K562 (cell line): ENCODE data around the gene LTB4R2. TPM values are rescaled to one million over a fixed set of nuclear protein-coding genes. Genes with fewer than 3 reads are reported as not detected.

Source experiments
- CHD1 ChIP-seq: fragments of 200-600 bp; sonication (generic); IDR thresholded peaks from one replicate; pipeline ENCODE4 v1.6.1; 2012; ENCODE audit warnings: mild to moderate bottlenecking, moderate library complexity, low read length, inconsistent platforms
- CHD2 ChIP-seq: IDR thresholded peaks from 2 replicates; pipeline ENCODE4 v1.6.1; 2011; ENCODE audit warnings: low read depth, low read length
- EHMT2 ChIP-seq: fragments of 450-650 bp; IDR thresholded peaks from 2 replicates; pipeline ENCODE4 v1.6.1; 2018; ENCODE audit warnings: antibody characterized with exemption
- HNRNPH1 ChIP-seq: fragments of 200-400 bp; formaldehyde crosslinking; optimal IDR thresholded peaks from 2 replicates; pipeline ENCODE3; 2017; ENCODE audit warnings: low read depth, mild to moderate bottlenecking, low read length, moderate library complexity
- MEF2A ChIP-seq: IDR thresholded peaks from 2 replicates; pipeline ENCODE4 v1.6.1; 2011; ENCODE audit warnings: low read depth, mild to moderate bottlenecking, low read length, moderate library complexity; ENCODE audit not compliant: control insufficient read depth
- MTA2 ChIP-seq: fragments of 450-650 bp; IDR thresholded peaks from 2 replicates; pipeline ENCODE4 v1.6.1; 2016; ENCODE audit warnings: low read depth
- MTA3 ChIP-seq: fragments of 450-650 bp; formaldehyde crosslinking; IDR thresholded peaks from 2 replicates; pipeline ENCODE4 v1.6.1; 2017; ENCODE audit warnings: mild to moderate bottlenecking, borderline replicate concordance
- NFIC ChIP-seq: fragments of 450-650 bp; IDR thresholded peaks from 2 replicates; pipeline ENCODE4 v1.6.1; 2017; ENCODE audit warnings: mild to moderate bottlenecking, inconsistent platforms
- PTTG1 ChIP-seq: fragments of 450-650 bp; IDR thresholded peaks from 2 replicates; pipeline ENCODE4 v1.6.1; 2016; ENCODE audit warnings: low read depth, mild to moderate bottlenecking, missing genetic modification characterization, missing compliant biosample characterization
- SMAD4 ChIP-seq: fragments of 250-450 bp; sonication (Bioruptor Pico); conservative IDR thresholded peaks from 2 replicates; pipeline ENCODE4 v1.8.0; 2021; ENCODE audit warnings: inconsistent platforms, mild to moderate bottlenecking, moderate library complexity
- SMARCE1 ChIP-seq: fragments of 450-650 bp; IDR thresholded peaks from 2 replicates; pipeline ENCODE4 v1.7.1; 2016; ENCODE audit warnings: mild to moderate bottlenecking
- STAT5B ChIP-seq: fragments of 250-450 bp; sonication (Bioruptor Pico); IDR thresholded peaks from 2 replicates; pipeline ENCODE4 v1.8.0; 2021; ENCODE audit warnings: mild to moderate bottlenecking, inconsistent platforms
- THRAP3 ChIP-seq: fragments of 450-650 bp; IDR thresholded peaks from 2 replicates; pipeline ENCODE4 v1.6.1; 2016; ENCODE audit warnings: mild to moderate bottlenecking, inconsistent platforms, borderline replicate concordance
- ZEB2 ChIP-seq: fragments of 450-650 bp; IDR thresholded peaks from 2 replicates; pipeline ENCODE4 v1.6.1; 2016
- ZNF23 ChIP-seq: fragments of 250-450 bp; sonication (Bioruptor Pico); IDR thresholded peaks from 2 replicates; pipeline ENCODE4 v1.4.0; 2020; ENCODE audit warnings: mild to moderate bottlenecking
- ZNF311 ChIP-seq: fragments of 250-450 bp; sonication (Bioruptor Pico); IDR thresholded peaks from 2 replicates; pipeline ENCODE4 v1.4.0; 2020; ENCODE audit warnings: mild to moderate bottlenecking, moderate library complexity
- ZZZ3 ChIP-seq: fragments of 450-650 bp; IDR thresholded peaks from 2 replicates; pipeline ENCODE4 v1.6.1; 2016; ENCODE audit warnings: antibody characterized with exemption, mild to moderate bottlenecking, moderate library complexity
- polyA plus RNA-seq, 8 experiments: library from polyadenylated mRNA; depleted of rRNA in 4 of 8; stranded (reverse) in 5 of 8; unstranded in 3 of 8; fragments of >200 nt; fragmentation: Nextera tagmentation in 2 of 8; fragmentation: Illumina TruSeq in 1 of 8; extraction: Ambion mirVana in 2 of 8; extraction: Trizol in 1 of 8; gene quantifications; 2 replicates each; pipeline versions ENCODE4 v1.2.1 to v1.2.3, GENCODE V29; 2011 to 2014; ENCODE audit warnings: inconsistent platforms in 1 of 8, missing spikeins in 1 of 8
- total RNA-seq, 7 experiments: library from RNA; depleted of rRNA in 6 of 7; stranded (reverse); fragments of >200 nt in 6 of 7; fragmentation: Illumina TruSeq in 2 of 7; extraction: Trizol in 2 of 7; gene quantifications; 2 replicates each; pipeline versions ENCODE4 v1.2.1 to v1.2.3, GENCODE V29; 2011 to 2021; ENCODE audit warnings: low replicate concordance in 1 of 7
- TF ChIP-seq, protein P1 (sequence below): fragments of 450-650 bp; IDR thresholded peaks from 2 replicates; pipeline ENCODE4 v1.6.1; 2016; ENCODE audit warnings: mild to moderate bottlenecking
- TF ChIP-seq, protein P2 (sequence below): sonication (generic); formaldehyde crosslinking; IDR thresholded peaks from 2 replicates; pipeline ENCODE4 v1.8.0; 2022; ENCODE audit warnings: mild to moderate bottlenecking, missing genetic modification reagents
- TF ChIP-seq, protein P3 (sequence below): fragments of 450-650 bp; formaldehyde crosslinking; conservative IDR thresholded peaks from 2 replicates; pipeline ENCODE4 v1.4.0; 2022; ENCODE audit warnings: mild to moderate bottlenecking, missing genetic modification characterization
- TF ChIP-seq, protein P4 (sequence below): fragments of 450-650 bp; IDR thresholded peaks from 2 replicates; pipeline ENCODE4 v1.7.0; 2016; ENCODE audit warnings: borderline replicate concordance
- TF ChIP-seq, protein P5 (sequence below): fragments of 450-650 bp; IDR thresholded peaks from 2 replicates; pipeline ENCODE4 v1.6.1; 2014; ENCODE audit warnings: low read depth, mild to moderate bottlenecking, moderate library complexity, borderline replicate concordance

LTB4R2 gene
- total and polyA plus RNA-seq, 9 of the 15 experiments (the other 6 are each of a cell fraction or from before 2014, with no cell fraction given): 0.03 to 11.6 (median 2.8) TPM; not detected in 1

DNA sequence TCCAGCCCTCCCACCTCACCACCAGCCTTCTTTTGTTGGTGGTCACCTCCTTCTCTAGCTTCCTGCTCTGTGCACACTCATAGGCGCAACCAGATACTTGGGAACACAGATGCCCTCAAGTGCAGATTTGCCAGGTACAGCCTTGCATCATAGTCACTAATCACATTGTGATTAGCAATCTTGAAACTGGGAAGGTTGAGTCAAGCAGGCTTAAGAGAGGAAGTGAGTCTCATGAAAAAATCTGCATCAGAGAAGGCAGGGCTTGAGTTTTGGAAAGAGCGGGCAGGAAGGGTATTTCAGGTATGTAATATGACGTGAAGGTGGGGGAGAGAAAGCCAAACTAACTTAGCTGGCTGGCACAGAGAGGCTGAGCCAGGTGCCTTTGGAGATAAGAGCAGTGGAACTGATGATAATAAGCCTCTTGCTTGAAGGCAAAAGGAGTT lies 35.8 kb upstream of the LTB4R2 start (continued):
- TF ChIP-seq, protein P1, sequence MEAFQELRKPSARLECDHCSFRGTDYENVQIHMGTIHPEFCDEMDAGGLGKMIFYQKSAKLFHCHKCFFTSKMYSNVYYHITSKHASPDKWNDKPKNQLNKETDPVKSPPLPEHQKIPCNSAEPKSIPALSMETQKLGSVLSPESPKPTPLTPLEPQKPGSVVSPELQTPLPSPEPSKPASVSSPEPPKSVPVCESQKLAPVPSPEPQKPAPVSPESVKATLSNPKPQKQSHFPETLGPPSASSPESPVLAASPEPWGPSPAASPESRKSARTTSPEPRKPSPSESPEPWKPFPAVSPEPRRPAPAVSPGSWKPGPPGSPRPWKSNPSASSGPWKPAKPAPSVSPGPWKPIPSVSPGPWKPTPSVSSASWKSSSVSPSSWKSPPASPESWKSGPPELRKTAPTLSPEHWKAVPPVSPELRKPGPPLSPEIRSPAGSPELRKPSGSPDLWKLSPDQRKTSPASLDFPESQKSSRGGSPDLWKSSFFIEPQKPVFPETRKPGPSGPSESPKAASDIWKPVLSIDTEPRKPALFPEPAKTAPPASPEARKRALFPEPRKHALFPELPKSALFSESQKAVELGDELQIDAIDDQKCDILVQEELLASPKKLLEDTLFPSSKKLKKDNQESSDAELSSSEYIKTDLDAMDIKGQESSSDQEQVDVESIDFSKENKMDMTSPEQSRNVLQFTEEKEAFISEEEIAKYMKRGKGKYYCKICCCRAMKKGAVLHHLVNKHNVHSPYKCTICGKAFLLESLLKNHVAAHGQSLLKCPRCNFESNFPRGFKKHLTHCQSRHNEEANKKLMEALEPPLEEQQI: no peak
- TF ChIP-seq MTA3: 0 out of 2 replicates have a peak, but pooled peaks have one; percentile 29
- TF ChIP-seq ZZZ3: no peak
- TF ChIP-seq, protein P2, sequence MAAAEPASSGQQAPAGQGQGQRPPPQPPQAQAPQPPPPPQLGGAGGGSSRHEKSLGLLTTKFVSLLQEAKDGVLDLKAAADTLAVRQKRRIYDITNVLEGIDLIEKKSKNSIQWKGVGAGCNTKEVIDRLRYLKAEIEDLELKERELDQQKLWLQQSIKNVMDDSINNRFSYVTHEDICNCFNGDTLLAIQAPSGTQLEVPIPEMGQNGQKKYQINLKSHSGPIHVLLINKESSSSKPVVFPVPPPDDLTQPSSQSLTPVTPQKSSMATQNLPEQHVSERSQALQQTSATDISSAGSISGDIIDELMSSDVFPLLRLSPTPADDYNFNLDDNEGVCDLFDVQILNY: no peak
- TF ChIP-seq ZEB2: peak; percentile 91
- no peak for TF ChIP-seq CHD1
- TF ChIP-seq, protein P3, sequence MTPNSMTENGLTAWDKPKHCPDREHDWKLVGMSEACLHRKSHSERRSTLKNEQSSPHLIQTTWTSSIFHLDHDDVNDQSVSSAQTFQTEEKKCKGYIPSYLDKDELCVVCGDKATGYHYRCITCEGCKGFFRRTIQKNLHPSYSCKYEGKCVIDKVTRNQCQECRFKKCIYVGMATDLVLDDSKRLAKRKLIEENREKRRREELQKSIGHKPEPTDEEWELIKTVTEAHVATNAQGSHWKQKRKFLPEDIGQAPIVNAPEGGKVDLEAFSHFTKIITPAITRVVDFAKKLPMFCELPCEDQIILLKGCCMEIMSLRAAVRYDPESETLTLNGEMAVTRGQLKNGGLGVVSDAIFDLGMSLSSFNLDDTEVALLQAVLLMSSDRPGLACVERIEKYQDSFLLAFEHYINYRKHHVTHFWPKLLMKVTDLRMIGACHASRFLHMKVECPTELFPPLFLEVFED (CRISPR knock-in tag): no peak
- TF ChIP-seq EHMT2: 0 out of 2 replicates have a peak, but pooled peaks have one; percentile 9
- TF ChIP-seq ZNF311: no peak
- no peak for TF ChIP-seq STAT5B
- peak; percentile 67 for TF ChIP-seq MTA2
- TF ChIP-seq CHD2: no peak
- TF ChIP-seq, protein P4, sequence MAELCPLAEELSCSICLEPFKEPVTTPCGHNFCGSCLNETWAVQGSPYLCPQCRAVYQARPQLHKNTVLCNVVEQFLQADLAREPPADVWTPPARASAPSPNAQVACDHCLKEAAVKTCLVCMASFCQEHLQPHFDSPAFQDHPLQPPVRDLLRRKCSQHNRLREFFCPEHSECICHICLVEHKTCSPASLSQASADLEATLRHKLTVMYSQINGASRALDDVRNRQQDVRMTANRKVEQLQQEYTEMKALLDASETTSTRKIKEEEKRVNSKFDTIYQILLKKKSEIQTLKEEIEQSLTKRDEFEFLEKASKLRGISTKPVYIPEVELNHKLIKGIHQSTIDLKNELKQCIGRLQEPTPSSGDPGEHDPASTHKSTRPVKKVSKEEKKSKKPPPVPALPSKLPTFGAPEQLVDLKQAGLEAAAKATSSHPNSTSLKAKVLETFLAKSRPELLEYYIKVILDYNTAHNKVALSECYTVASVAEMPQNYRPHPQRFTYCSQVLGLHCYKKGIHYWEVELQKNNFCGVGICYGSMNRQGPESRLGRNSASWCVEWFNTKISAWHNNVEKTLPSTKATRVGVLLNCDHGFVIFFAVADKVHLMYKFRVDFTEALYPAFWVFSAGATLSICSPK: no peak
- TF ChIP-seq THRAP3: no peak
- no peak for TF ChIP-seq HNRNPH1
- TF ChIP-seq, protein P5, sequence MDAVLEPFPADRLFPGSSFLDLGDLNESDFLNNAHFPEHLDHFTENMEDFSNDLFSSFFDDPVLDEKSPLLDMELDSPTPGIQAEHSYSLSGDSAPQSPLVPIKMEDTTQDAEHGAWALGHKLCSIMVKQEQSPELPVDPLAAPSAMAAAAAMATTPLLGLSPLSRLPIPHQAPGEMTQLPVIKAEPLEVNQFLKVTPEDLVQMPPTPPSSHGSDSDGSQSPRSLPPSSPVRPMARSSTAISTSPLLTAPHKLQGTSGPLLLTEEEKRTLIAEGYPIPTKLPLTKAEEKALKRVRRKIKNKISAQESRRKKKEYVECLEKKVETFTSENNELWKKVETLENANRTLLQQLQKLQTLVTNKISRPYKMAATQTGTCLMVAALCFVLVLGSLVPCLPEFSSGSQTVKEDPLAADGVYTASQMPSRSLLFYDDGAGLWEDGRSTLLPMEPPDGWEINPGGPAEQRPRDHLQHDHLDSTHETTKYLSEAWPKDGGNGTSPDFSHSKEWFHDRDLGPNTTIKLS: no peak
- TF ChIP-seq MEF2A: peak; percentile 48; the same call in 1 of the 2 replicates
- no peak for TF ChIP-seq ZNF23 (CRISPR knock-in tag)
- TF ChIP-seq SMARCE1: peak; percentile 78
- TF ChIP-seq NFIC: peak; percentile 48
- TF ChIP-seq SMAD4 (CRISPR knock-in tag): no peak
- TF ChIP-seq PTTG1 (tag): no peak
